Measurements from ENCODE around the gene ARPP21.

The ARPP21 gene

GRCh38 chr3:35664460-35664919, 25.2 kb downstream of the ARPP21 start:
- H3K27ac ChIP-seq, result no peak overlapping the region
- TF ChIP-seq, protein P1, sequence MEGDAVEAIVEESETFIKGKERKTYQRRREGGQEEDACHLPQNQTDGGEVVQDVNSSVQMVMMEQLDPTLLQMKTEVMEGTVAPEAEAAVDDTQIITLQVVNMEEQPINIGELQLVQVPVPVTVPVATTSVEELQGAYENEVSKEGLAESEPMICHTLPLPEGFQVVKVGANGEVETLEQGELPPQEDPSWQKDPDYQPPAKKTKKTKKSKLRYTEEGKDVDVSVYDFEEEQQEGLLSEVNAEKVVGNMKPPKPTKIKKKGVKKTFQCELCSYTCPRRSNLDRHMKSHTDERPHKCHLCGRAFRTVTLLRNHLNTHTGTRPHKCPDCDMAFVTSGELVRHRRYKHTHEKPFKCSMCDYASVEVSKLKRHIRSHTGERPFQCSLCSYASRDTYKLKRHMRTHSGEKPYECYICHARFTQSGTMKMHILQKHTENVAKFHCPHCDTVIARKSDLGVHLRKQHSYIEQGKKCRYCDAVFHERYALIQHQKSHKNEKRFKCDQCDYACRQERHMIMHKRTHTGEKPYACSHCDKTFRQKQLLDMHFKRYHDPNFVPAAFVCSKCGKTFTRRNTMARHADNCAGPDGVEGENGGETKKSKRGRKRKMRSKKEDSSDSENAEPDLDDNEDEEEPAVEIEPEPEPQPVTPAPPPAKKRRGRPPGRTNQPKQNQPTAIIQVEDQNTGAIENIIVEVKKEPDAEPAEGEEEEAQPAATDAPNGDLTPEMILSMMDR (conservative IDR thresholded peaks at IDR 0.05), result no peak
- no peak for TF ChIP-seq ZFX (IDR thresholded peaks at IDR 0.05)

GRCh38 chr3:35665390-35666055, 26.2 kb downstream of the ARPP21 start:
- TF ChIP-seq ZFX (IDR thresholded peaks at IDR 0.05), result no peak
- TF ChIP-seq, protein P1 (conservative IDR thresholded peaks at IDR 0.05), result no peak
- H3K27ac ChIP-seq, result no peak overlapping the region

DNA sequence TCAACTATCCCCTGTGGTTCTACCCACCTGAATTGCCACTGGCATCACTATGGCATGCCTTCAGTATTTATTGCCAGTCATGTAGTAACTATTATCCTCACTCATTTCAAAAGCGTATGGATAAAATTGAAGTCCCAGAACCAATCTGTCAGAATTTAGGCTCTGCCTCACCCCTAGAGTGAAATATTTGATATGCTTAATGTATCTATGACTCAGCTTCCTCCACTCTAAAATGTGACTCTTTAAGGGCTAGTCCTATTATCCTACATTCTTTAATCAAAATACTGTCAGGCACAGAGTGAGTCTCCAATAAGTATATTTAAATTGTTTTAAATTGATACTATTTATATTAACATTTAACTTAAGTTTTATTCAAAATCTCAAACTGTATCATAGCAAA, 27.6 kb downstream of the ARPP21 start:
- TF ChIP-seq, protein P1 (conservative IDR thresholded peaks at IDR 0.05), result no peak
- TF ChIP-seq ZFX (IDR thresholded peaks at IDR 0.05), result no peak
- H3K27ac ChIP-seq, result no peak overlapping the region

DNA sequence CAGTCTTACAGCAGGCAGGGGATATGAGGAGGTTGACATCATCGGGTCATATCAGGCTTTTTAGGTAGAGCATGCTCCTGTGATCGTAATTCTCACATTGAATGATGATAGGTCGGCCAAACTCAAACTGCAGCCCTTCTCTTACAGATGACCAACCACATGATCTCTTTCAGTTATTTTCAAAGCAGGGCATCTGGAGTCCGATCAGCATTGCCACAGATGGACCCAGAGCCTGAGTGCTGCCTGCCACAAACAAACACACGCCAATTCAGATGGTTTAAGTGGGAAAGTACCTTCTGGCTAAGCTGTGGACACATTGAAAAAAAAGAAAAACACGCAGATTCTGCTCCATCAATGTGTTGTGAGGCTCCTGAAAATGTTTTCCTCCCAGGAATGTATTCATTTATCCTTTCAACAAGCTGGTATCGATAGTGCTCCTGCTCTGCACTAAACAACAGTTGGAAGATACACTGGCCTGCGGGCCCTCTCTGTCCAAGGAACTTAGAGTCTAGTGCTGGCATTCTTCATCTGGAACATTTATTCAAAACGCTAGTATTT, 31.2 kb downstream of the ARPP21 start:
- TF ChIP-seq, protein P1 (conservative IDR thresholded peaks at IDR 0.05), result no peak
- no peak for TF ChIP-seq ZFX (IDR thresholded peaks at IDR 0.05)
- H3K27ac ChIP-seq, result no peak overlapping the region

DNA sequence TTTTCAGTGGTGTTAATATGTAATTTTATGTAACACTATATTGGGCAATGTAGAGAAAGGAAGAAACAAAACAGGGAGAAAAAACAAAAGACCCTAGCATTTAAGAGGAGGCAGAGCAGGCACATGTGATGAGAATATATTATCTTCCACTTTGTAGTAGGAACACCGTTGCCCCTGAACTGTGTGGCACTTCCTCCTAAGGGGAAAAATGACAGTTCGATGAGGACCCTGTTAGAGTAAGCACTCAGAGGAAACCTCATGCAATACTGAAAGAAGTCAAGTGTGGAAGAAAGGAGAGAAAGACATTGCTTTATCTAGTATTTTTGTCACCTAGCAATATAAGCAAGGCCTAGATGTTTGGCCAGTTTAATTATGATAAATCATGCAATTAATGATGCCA, 32.2 kb downstream of the ARPP21 start:
- TF ChIP-seq, protein P1 (conservative IDR thresholded peaks at IDR 0.05), result no peak
- TF ChIP-seq ZFX (IDR thresholded peaks at IDR 0.05), result no peak
- no peak overlapping the region for H3K27ac ChIP-seq

GRCh38 chr3:35673017-35673416, 33.7 kb downstream of the ARPP21 start:
- TF ChIP-seq, protein P1 (conservative IDR thresholded peaks at IDR 0.05), result no peak
- TF ChIP-seq ZFX (IDR thresholded peaks at IDR 0.05), result no peak
- H3K27ac ChIP-seq, result no peak overlapping the region

DNA sequence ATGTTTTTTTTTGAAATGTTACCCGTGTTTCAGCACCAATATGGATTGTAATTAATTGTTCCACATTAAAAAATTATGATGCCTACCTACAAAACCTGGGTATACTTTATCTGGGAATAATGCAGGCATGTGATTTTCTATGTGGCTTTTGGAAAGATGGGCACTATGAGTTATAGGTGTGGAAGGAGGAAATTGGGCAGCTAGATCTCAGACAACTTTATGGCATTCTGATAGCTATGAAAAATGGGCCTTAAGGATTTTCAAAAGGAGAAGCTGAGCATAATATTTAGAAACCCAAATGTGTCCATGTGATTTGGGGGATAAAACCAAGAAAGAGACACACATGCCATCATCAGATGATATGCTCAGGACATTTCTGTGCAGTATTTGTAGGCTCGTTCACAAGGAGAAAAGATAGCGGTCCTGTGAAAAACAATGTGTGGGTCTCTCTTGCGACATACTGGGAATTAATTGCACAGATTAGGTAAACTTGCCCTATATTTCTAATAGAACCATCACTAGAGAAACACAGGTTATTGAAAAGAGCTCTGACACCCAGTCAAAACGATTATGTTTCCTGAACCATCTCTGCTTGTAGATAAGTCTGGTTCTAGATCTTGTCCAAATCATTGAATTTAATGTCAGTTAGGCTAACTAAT, 35.3 kb downstream of the ARPP21 start:
- H3K27ac ChIP-seq, result no peak overlapping the region
- TF ChIP-seq ZFX (IDR thresholded peaks at IDR 0.05), result no peak
- TF ChIP-seq, protein P1 (conservative IDR thresholded peaks at IDR 0.05), result no peak
